Measurements from ENCODE around the gene KANK2. TPM values are rescaled to one million over a fixed set of nuclear protein-coding genes. Genes with fewer than 3 reads are reported as not detected.

KANK2 gene
- total and polyA plus RNA-seq, 2 of the 13 experiments (the other 11 are each of a cell fraction or from before 2014, with no cell fraction given): 5.7 to 12.9 TPM

GRCh38 chr19:11142528-11143171 lies 54.7 kb downstream of the KANK2 start (continued):
- TF ChIP-seq HNF1A (IDR thresholded peaks at IDR 0.05; ENCODE audit: low read depth) (no peak), HNF1A (CRISPR knock-in tag; IDR thresholded peaks at IDR 0.05; ENCODE audit: borderline replicate concordance) (peak; percentile 53; the same call in 1 of the 2 replicates), ZNF776 (CRISPR knock-in tag; IDR thresholded peaks at IDR 0.05) (no peak), CC2D1A (CRISPR knock-in tag; IDR thresholded peaks at IDR 0.05) (no peak), RBM39 (IDR thresholded peaks at IDR 0.05; ENCODE audit: low read depth, low read length, poor library complexity, severe bottlenecking) (peak; percentile 80), RAD21 (CRISPR knock-in tag; IDR thresholded peaks at IDR 0.05) (peak; percentile 42; the same call in 1 of the 2 replicates), CHCHD3 (CRISPR knock-in tag; IDR thresholded peaks at IDR 0.05) (no peak), ZKSCAN5 (CRISPR knock-in tag; IDR thresholded peaks at IDR 0.05) (no peak), MATR3 (CRISPR knock-in tag; IDR thresholded peaks at IDR 0.05) (no peak), REST (IDR thresholded peaks at IDR 0.05; ENCODE audit: borderline replicate concordance in 1 of 2, low read depth in 1 of 2, low read length in 2 of 2) (no peak), ZSCAN22 (CRISPR knock-in tag; IDR thresholded peaks at IDR 0.05) (no peak), ZNF766 (CRISPR knock-in tag; IDR thresholded peaks at IDR 0.05; ENCODE audit: borderline replicate concordance) (no peak), SKI (IDR thresholded peaks at IDR 0.05; ENCODE audit: partially characterized antibody) (no peak), MEF2D (CRISPR knock-in tag; IDR thresholded peaks at IDR 0.05) (no peak), ZSCAN25 (CRISPR knock-in tag; IDR thresholded peaks at IDR 0.05) (peak; percentile 53), MYC (CRISPR knock-in tag; IDR thresholded peaks at IDR 0.05; ENCODE audit: borderline replicate concordance) (no peak), NFKB2 (CRISPR knock-in tag; IDR thresholded peaks at IDR 0.05; ENCODE audit: borderline replicate concordance) (0 out of 2 replicates have a peak, but pooled peaks have one; percentile 63), ZNF749 (CRISPR knock-in tag; IDR thresholded peaks at IDR 0.05; ENCODE audit: borderline replicate concordance) (peak; percentile 48; the same call in 1 of the 2 replicates), ZNF567 (CRISPR knock-in tag; IDR thresholded peaks at IDR 0.05; ENCODE audit: borderline replicate concordance) (no peak; the same call in 1 of the 2 replicates), KDM1A (CRISPR knock-in tag; IDR thresholded peaks at IDR 0.05) (no peak; the same call in 1 of the 2 replicates)
- TF ChIP-seq, protein P1, sequence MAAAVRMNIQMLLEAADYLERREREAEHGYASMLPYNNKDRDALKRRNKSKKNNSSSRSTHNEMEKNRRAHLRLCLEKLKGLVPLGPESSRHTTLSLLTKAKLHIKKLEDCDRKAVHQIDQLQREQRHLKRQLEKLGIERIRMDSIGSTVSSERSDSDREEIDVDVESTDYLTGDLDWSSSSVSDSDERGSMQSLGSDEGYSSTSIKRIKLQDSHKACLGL (CRISPR knock-in tag; IDR thresholded peaks at IDR 0.05): peak; percentile 61; the same call in 1 of the 2 replicates
- TF ChIP-seq, protein P2, sequence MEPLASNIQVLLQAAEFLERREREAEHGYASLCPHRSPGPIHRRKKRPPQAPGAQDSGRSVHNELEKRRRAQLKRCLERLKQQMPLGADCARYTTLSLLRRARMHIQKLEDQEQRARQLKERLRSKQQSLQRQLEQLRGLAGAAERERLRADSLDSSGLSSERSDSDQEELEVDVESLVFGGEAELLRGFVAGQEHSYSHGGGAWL (CRISPR knock-in tag; IDR thresholded peaks at IDR 0.05): peak; percentile 25; the same call in 1 of the 2 replicates

Measured in HepG2 (cell line).